NCI-H2196 (cell line): ENCODE measurements around the gene MFAP3L.

Experiments
- DNase-seq: peaks from one replicate; lab custom pipeline; 2025; ENCODE audit not compliant: unreplicated experiment; lab: John Stamatoyannopoulos, UW

MFAP3L gene

GRCh38 chr4:170025523-170026252 lies 507 bp downstream of the MFAP3L start:
- no peak for DNase-seq

GRCh38 chr4:170022211-170022610 lies 4.0 kb downstream of the MFAP3L start:
- no peak for DNase-seq

GRCh38 chr4:170017252-170017651 lies 8.9 kb downstream of the MFAP3L start:
- DNase-seq, result no peak

GRCh38 chr4:170015285-170015684 lies 10.9 kb downstream of the MFAP3L start:
- no peak for DNase-seq

GRCh38 chr4:170014359-170015011 lies 11.7 kb downstream of the MFAP3L start:
- DNase-seq, result no peak

- no peak for DNase-seq
Observed at GRCh38 chr4:170012629-170012958, 13.6 kb downstream of the MFAP3L start.

GRCh38 chr4:170011921-170012628 lies 14.1 kb downstream of the MFAP3L start:
- no peak for DNase-seq

GRCh38 chr4:170009291-170009690 lies 16.9 kb downstream of the MFAP3L start:
- DNase-seq, result no peak

- no peak for DNase-seq
Observed at GRCh38 chr4:170008801-170009200, 17.4 kb downstream of the MFAP3L start.

- no peak for DNase-seq
Observed at GRCh38 chr4:170008371-170008770, 17.8 kb downstream of the MFAP3L start.

GRCh38 chr4:170007113-170007512 lies 19.1 kb downstream of the MFAP3L start:
- DNase-seq, result no peak

- DNase-seq, result peak; percentile 27
Observed at GRCh38 chr4:170005472-170005871, 20.7 kb downstream of the MFAP3L start.

GRCh38 chr4:170004651-170005295 lies 21.4 kb downstream of the MFAP3L start:
- no peak for DNase-seq

- DNase-seq, result no peak
Observed at GRCh38 chr4:170003071-170004070, 22.8 kb downstream of the MFAP3L start.

GRCh38 chr4:170001745-170002267 lies 24.4 kb downstream of the MFAP3L start:
- DNase-seq, result no peak

- no peak for DNase-seq
Observed at GRCh38 chr4:170001011-170001744, 25.0 kb downstream of the MFAP3L start.

GRCh38 chr4:169999923-170000322 lies 26.3 kb downstream of the MFAP3L start:
- DNase-seq, result no peak

- no peak for DNase-seq
Observed at GRCh38 chr4:169998981-169999380, 27.2 kb downstream of the MFAP3L start.

- no peak for DNase-seq
Observed at GRCh38 chr4:169996379-169997240, 29.6 kb downstream of the MFAP3L start.
